Hepatocyte (in vitro differentiated cells): Measurements from ENCODE around the gene CRHR1. TPM values are rescaled to one million over a fixed set of nuclear protein-coding genes. Genes with fewer than 3 reads are reported as not detected.

Experiments
- DNase-seq: peaks from one replicate; pipeline ENCODE4 v3.0.0-alpha.2; 2016; ENCODE audit warnings: low spot score
- H2AFZ ChIP-seq: fragments of 200-600 bp; sonication (generic); 2 replicates; pipeline ENCODE4 v1.6.0; 2016; ENCODE audit warnings: antibody characterized with exemption, mild to moderate bottlenecking
- H3K27ac ChIP-seq: fragments of 200-600 bp; sonication (generic); 2 replicates; pipeline ENCODE4 v1.5.1; 2016; ENCODE audit warnings: mild to moderate bottlenecking
- H3K27me3 ChIP-seq: fragments of 200-600 bp; sonication (generic); 2 replicates; pipeline ENCODE4 v1.6.1; 2016
- H3K36me3 ChIP-seq: fragments of 200-600 bp; sonication (generic); replicated peaks from 2 replicates; pipeline ENCODE4 v1.5.1; 2016; ENCODE audit warnings: low read depth; ENCODE audit not compliant: insufficient read depth
- H3K4me1 ChIP-seq: fragments of 200-600 bp; sonication (generic); 2 replicates; pipeline ENCODE4 v1.5.1; 2016; ENCODE audit warnings: mild to moderate bottlenecking, moderate library complexity; ENCODE audit not compliant: insufficient read depth
- H3K4me2 ChIP-seq: fragments of 200-600 bp; sonication (generic); 2 replicates; pipeline ENCODE4 v1.6.0; 2016
- H3K4me3 ChIP-seq: fragments of 200-600 bp; sonication (generic); 2 replicates; pipeline ENCODE4 v1.5.1; 2016; ENCODE audit warnings: mild to moderate bottlenecking
- H3K79me2 ChIP-seq: fragments of 200-600 bp; sonication (generic); 2 replicates; pipeline ENCODE4 v1.6.0; 2017; ENCODE audit warnings: mild to moderate bottlenecking
- H3K9me2 ChIP-seq: fragments of 200-600 bp; sonication (generic); replicated peaks from 2 replicates; pipeline ENCODE4 v1.6.0; 2017; ENCODE audit warnings: mild to moderate bottlenecking; ENCODE audit not compliant: insufficient read depth
- H3K9me3 ChIP-seq: fragments of 200-600 bp; sonication (generic); 2 replicates; pipeline ENCODE4 v1.5.1; 2016; ENCODE audit warnings: low read depth, mild to moderate bottlenecking
- H4K20me1 ChIP-seq: fragments of 200-600 bp; sonication (generic); 2 replicates; pipeline ENCODE4 v1.6.0; 2016; ENCODE audit warnings: mild to moderate bottlenecking; ENCODE audit not compliant: insufficient read depth, poor library complexity, severe bottlenecking
- CTCF ChIP-seq: fragments of 200-600 bp; sonication (generic); IDR thresholded peaks from 2 replicates; pipeline ENCODE4 v1.5.1; 2016; ENCODE audit warnings: antibody characterized with exemption, mild to moderate bottlenecking; ENCODE audit not compliant: poor library complexity
- EZH2 ChIP-seq: fragments of 200-600 bp; sonication (generic); IDR thresholded peaks from 2 replicates; pipeline ENCODE4 v1.6.1; 2016; ENCODE audit warnings: antibody characterized with exemption, mild to moderate bottlenecking, borderline replicate concordance
- EZH2phosphoT487 ChIP-seq: fragments of 200-600 bp; sonication (generic); IDR thresholded peaks from one replicate; pipeline ENCODE4 v1.6.1; 2018; ENCODE audit warnings: antibody characterized with exemption, mild to moderate bottlenecking, low read depth, moderate library complexity; ENCODE audit not compliant: unreplicated experiment, severe bottlenecking
- WGBS: methylation state at CpG from one replicate; pipeline ENCODE4 v1.1.6; 2016; ENCODE audit warnings: low lambda C conversion rate; ENCODE audit errors: missing lambda C conversion rate; 5-methylcytosine and 5-hydroxymethylcytosine counted together
- polyA plus RNA-seq: library from polyadenylated mRNA; unstranded; fragments of >200 nt; fragmentation: Nextera tagmentation; extraction: Ambion mirVana; gene quantifications from 2 replicates; pipeline ENCODE4 v1.2.1, GENCODE V29; 2016
- total RNA-seq: library from RNA; depleted of rRNA; stranded (reverse); fragments of >200 nt; gene quantifications from 2 replicates; pipeline ENCODE4 v1.2.3, GENCODE V29; 2014

Gene CRHR1
- total and polyA plus RNA-seq, 2 experiments from 2014 or later = not detected

- H3K4me1 ChIP-seq = no peaks in the 10 kb centered on the region
- peaks cover 3% of the 10 kb centered on the region for H3K27me3 ChIP-seq
- no peak overlapping the region for H2AFZ ChIP-seq
- no peaks in the 10 kb centered on the region for H3K9me2 ChIP-seq
- 88% methylated on average over 6 of the region's 6 CpGs for WGBS
- no peak overlapping the region for H3K4me2 ChIP-seq
- H3K27ac ChIP-seq = no peak overlapping the region
- no peaks in the 10 kb centered on the region for H3K36me3 ChIP-seq
- no peak for DNase-seq
- H3K79me2 ChIP-seq = no peaks in the 10 kb centered on the region
- H4K20me1 ChIP-seq = no peaks in the 10 kb centered on the region
- no peak for TF ChIP-seq EZH2phosphoT487
- TF ChIP-seq CTCF = no peak
- TF ChIP-seq EZH2 = no peak
- no peak overlapping the region for H3K4me3 ChIP-seq
- no peaks in the 10 kb centered on the region for H3K9me3 ChIP-seq
Measured at GRCh38 chr17:45820052-45820780, 36.1 kb downstream of the CRHR1 start.

- Histone ChIP-seq H3K27me3 (peaks cover 3% of the 10 kb centered on the region), H2AFZ (no peak overlapping the region), H3K27ac (no peak overlapping the region), H3K79me2 (no peaks in the 10 kb centered on the region), H3K36me3 (no peaks in the 10 kb centered on the region), H3K9me2 (no peaks in the 10 kb centered on the region), H4K20me1 (no peaks in the 10 kb centered on the region), H3K4me3 (no peak overlapping the region), H3K9me3 (no peaks in the 10 kb centered on the region), H3K4me2 (no peak overlapping the region), H3K4me1 (no peaks in the 10 kb centered on the region)
- no peak for TF ChIP-seq CTCF
- TF ChIP-seq EZH2 = no peak
- no peak for TF ChIP-seq EZH2phosphoT487
- no peak for DNase-seq
- WGBS = 93% methylated on average over 9 of the region's 9 CpGs
Measured at GRCh38 chr17:45821147-45821546, 37.0 kb downstream of the CRHR1 start.

- no peaks in the 10 kb centered on the region for H3K9me2 ChIP-seq
- no peak for DNase-seq
Measured at GRCh38 chr17:45823598-45823997, 39.5 kb downstream of the CRHR1 start.

More at GRCh38 chr17:45823598-45823997, 39.5 kb downstream of the CRHR1 start:
- WGBS = 77% methylated on average over 10 of the region's 10 CpGs
- Histone ChIP-seq H3K4me2 (no peak overlapping the region), H3K79me2 (no peaks in the 10 kb centered on the region), H3K9me3 (no peaks in the 10 kb centered on the region), H3K4me1 (no peaks in the 10 kb centered on the region), H3K36me3 (no peaks in the 10 kb centered on the region), H3K27me3 (peaks cover 3% of the 10 kb centered on the region), H2AFZ (no peak overlapping the region), H3K27ac (no peak overlapping the region), H3K4me3 (no peak overlapping the region), H4K20me1 (no peaks in the 10 kb centered on the region)
- TF ChIP-seq EZH2 = no peak
- no peak for TF ChIP-seq CTCF
- TF ChIP-seq EZH2phosphoT487 = no peak
